ENCODE results near the gene JOSD2. TPM values are rescaled to one million over a fixed set of nuclear protein-coding genes. Genes with fewer than 3 reads are reported as not detected.

Gene JOSD2
- total RNA-seq, 1 experiment from 2014 or later, result 17.7 TPM

DNA sequence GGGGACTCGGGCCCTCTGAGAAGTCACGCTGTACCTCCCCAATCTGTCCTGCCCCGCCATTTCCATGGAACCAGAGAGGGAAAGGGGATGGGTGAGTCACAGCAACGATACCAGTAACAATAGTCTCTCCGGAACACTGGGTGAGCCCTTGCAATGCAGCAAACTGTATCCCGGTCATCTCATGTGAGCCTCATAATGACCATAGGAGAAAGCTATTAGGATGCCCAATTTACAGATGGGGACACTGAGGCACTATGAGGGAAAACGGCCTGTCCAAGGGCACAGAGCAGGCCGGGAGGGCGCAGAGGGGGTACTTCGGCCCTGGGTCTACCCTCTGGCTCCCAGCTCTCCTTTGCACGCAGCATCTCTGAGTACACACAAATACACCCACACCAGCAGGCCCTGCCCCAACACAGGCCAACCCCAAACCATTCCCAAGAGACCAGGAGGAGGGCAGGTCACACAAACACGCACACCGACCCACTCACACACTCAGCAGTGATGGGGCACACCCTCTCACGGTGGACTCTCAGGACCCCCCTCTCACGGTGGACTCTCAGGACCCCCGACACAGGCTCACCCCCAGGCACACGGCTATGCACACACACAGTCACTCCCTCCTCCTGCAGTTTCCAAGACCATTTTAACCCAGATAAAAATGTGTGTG lies 39.1 kb upstream of the JOSD2 start:
- Histone ChIP-seq H3K36me3 (no peaks in the 10 kb centered on the region), H3K4me1 (no peaks in the 10 kb centered on the region), H3K9me3 (replicated peaks) (no peaks in the 10 kb centered on the region), H3K27me3 (peaks cover 43% of the 10 kb centered on the region), H3K27ac (no peak overlapping the region), H3K4me3 (no peak overlapping the region)
- DNase-seq, result no peak

DNA sequence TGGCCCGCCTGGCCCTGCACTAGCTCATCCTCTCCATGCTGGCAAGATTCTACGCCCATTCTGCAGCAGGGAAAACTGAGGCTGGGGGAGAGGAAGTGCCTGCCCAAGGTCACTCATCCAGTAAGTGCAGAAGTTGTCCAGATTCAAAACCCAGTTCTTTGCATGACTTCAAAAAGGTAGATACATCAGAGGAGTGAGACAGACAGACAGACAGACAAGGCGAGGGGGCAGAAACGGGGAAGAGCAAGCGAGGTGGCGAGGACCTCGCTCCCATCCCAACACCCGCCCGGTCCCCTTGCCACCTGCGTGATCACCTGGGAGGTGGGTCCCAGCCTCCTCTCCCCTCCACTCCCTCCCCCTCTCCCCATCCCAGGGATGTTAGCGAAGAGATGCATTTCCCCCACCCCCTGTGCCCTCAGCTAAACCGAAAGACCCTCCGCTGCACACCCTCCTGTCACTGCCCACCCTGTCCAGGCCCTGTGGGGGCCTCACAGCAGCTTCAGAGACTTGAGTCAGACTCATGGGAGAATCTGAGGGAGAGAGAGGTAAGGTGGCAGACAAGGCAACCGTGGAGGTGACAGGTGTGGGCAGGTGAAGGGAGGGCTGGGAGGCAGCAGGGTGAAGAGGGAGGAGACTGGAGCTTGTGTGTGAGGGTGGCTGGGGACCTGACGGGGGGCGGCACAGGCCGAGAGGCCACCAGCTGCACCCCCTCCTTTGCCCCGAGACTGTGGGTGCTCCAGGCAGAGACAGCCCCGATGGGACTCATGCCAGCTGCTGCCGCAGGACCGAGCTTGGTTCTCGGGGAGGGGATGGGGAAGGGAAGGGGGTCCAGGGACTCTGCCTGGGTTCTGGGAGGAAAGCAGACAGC lies 38.3 kb upstream of the JOSD2 start:
- H3K4me3 ChIP-seq, result no peak overlapping the region
- H3K9me3 ChIP-seq (replicated peaks), result no peaks in the 10 kb centered on the region
- H3K27me3 ChIP-seq, result peaks cover 38% of the 10 kb centered on the region
- H3K4me1 ChIP-seq, result no peaks in the 10 kb centered on the region
- no peaks in the 10 kb centered on the region for H3K36me3 ChIP-seq
- no peak for DNase-seq
- H3K27ac ChIP-seq, result no peak overlapping the region

DNA sequence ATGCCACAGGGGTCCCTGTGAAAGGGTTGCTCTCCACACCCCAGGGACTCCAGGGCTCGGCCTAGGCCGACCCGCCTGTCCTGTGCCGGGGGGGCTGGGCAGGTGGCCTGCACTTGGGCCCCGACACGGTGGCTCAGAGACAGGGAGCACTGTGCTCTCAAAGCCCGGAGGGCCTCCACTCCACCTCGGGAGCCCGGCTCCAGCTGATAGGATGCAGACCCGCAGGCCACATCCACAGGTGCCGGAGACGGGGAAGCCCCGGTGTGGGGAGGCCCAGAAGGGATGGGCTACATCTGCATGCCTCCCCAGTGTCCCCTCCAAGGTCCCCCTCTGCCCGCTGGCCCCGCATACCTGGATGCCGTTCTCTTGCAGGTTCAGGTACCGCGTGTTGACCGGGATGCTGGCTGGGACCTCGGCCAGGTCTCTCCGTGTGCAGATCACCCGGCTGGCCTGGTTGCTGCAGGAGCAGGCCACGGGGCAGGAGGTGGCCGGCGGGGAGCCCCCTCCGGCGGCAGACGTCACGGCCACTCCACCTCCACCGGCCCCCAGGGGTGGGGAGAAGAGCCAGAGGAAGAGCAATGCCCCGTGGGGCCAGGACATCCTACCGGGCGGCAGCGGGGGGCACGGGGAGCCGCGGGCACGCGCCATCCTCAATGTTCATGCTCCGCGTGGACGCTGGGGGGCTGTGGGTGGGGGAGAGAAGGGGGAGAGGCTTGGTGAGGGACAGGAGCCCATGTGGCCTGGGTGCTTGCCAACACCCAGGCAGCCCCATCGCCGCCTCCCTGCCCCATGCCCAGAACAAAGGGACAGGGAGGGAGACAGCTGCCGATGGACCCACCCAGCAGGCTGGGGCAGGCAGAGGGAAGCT lies 37.4 kb upstream of the JOSD2 start:
- H3K36me3 ChIP-seq, result no peaks in the 10 kb centered on the region
- H3K4me3 ChIP-seq, result no peak overlapping the region
- DNase-seq, result peak; percentile 38 to 40
- H3K27ac ChIP-seq, result no peak overlapping the region
- H3K9me3 ChIP-seq (replicated peaks), result no peaks in the 10 kb centered on the region
- H3K4me1 ChIP-seq, result no peaks in the 10 kb centered on the region
- H3K27me3 ChIP-seq, result peaks cover 38% of the 10 kb centered on the region

DNA sequence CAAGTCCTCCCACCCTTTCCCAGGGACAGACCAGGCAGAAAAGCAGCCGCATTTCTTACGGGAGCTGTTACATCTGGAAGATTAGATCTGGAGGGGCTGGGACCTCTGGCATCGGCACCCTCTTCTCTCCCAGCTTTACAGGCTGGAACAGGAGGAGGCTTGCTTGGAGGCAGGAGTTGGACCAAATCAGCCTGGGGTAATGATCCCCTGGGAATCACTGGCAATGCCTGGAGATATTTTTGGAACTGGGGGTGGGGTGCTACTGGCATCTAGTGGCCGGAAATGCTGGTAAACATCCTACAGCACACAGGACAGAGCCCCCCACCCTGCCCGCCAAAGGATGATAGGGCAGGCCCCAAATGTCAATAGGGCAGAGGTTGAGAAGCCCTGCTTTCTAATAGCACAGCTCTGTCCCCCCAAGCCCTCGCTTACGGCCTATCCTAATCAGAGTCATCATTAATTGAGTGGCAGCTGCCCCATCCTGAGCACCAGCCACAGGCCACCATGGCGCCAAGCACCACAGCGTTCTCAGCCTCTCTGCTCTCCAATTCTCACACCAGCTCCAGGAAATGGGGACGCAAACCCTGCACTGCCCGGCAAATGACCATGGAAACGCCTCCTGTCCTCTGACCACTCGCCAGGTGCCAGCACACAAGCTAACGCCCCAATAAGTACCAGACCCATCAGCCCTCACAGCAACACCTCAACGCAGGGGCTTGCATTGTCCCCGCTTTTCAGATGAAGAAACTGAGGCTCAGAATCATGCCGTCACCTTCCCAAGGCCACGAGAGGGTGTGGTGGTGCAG lies 36.6 kb upstream of the JOSD2 start:
- Histone ChIP-seq H3K36me3 (no peaks in the 10 kb centered on the region), H3K27me3 (peaks cover 38% of the 10 kb centered on the region), H3K9me3 (replicated peaks) (no peaks in the 10 kb centered on the region), H3K27ac (no peak overlapping the region), H3K4me3 (no peak overlapping the region), H3K4me1 (no peaks in the 10 kb centered on the region)
- peak; percentile 37 to 57 for DNase-seq

DNA sequence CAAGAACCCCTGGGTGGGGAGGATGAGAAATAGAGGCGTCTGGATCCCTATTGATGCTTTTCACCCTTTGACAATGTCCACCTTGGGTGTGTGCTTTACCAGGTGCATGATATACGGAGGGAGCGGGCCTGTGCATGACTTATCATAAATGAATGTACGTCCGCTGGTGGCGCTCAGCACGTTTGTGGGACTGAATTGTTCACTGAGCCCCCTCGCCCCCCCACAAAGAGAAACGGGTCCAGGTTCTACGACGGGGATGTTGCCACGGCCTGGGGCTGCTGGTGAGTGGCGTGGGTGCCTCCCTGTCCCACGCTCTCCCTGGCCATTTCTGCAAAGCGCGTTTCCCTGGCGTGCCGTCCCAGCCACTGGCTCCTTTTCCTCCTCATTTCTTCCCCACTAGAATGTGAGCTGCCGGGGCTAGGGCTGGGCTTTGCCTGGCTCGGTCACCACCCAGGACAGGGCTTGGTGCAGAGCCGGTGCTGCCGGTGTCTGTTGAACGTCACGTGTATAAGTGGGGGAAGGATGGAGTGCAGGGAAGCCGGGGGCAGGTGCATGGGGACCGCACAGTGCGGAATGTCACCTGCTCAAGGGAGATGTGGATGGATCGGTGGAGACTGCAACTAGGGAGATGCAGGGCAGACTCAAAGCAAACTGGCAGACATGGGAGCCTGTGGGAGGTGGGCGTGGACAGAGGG lies 35.7 kb upstream of the JOSD2 start:
- DNase-seq, result no peak
- no peaks in the 10 kb centered on the region for H3K9me3 ChIP-seq (replicated peaks)
- H3K4me3 ChIP-seq, result no peak overlapping the region
- no peak overlapping the region for H3K27ac ChIP-seq
- no peaks in the 10 kb centered on the region for H3K4me1 ChIP-seq
- H3K36me3 ChIP-seq, result no peaks in the 10 kb centered on the region
- peaks cover 43% of the 10 kb centered on the region for H3K27me3 ChIP-seq

DNA sequence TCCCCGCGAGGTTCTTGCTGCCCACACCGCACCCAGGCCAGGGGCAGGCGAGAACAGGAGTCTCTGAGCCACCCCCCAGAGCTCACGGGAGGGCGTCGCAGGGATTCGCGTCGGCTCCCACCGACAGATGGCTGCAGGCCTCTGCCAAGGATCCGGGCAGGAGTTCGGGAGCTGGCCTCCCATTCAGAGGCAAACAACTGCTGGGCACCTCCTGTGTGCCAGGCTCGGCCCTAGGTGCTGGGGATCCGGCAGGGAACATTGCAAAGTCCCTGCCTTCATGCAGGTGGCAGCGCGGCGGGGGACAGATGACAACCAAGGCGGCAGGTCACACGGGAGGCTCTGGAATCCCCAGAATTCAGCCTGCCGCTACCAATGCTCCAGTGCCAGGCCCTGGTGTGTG lies 32.0 kb upstream of the JOSD2 start:
- Histone ChIP-seq H3K9me3 (replicated peaks) (no peaks in the 10 kb centered on the region), H3K27me3 (peaks cover 21% of the 10 kb centered on the region), H3K4me1 (no peaks in the 10 kb centered on the region), H3K27ac (no peak overlapping the region), H3K36me3 (no peaks in the 10 kb centered on the region), H3K4me3 (no peak overlapping the region)
- no peak for DNase-seq

DNA sequence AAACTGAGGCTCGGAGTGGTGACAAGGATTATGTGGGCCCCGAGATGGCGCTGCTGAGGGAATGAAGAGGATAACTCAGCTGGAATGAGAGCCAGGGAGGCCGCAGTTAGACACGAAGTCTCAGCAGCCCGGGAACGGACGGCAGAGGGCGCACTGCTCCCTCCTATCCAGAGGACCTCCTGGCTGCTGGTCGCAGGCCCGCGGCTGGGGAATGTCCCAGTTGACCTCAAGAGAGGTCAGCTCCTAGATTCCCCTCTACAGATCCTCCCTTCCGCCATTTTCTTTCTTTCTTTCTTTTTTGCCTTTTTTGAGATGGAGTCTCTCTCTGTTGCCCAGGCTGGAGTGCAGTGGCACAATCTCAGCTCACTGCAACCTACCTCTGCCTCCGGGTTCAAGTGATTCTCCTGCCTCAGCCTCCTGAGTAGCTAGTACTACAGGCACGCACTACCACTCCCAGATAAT lies 26.8 kb upstream of the JOSD2 start:
- H3K4me3 ChIP-seq, result no peak overlapping the region
- no peak overlapping the region; the same call in 1 of the 2 replicates for H3K27ac ChIP-seq
- peaks cover 6% of the 10 kb centered on the region; the same call in 1 of the 2 replicates for H3K9me3 ChIP-seq (replicated peaks)
- DNase-seq, result peak; percentile 93 to 96
- H3K27me3 ChIP-seq, result peaks cover 8% of the 10 kb centered on the region
- peaks cover 5% of the 10 kb centered on the region; the same call in 1 of the 2 replicates for H3K4me1 ChIP-seq
- no peaks in the 10 kb centered on the region for H3K36me3 ChIP-seq

DNA sequence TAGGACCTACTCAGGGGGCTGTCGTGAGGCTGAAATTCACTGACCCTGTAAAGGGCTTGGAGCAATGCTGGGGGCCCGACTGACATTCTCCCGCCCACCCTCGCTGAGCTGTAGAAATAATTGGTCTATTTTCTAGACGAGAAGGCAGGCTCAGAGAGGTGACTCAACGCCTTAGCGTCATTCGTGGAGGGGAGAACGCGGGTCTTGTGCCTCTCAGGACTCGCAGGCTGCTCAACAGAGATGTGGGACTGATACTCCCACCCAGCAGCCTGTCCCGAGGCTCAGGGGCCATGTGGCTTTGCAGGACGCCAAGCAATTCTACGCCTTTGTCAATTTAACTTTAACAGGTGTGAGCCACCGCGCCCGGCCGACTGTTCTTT lies 26.3 kb upstream of the JOSD2 start:
- peak in 1 of 2 experiments; percentile 71 for DNase-seq
- peaks cover 8% of the 10 kb centered on the region for H3K27me3 ChIP-seq
- no peaks in the 10 kb centered on the region for H3K36me3 ChIP-seq
- H3K4me1 ChIP-seq, result peaks cover 5% of the 10 kb centered on the region; the same call in 1 of the 2 replicates
- H3K4me3 ChIP-seq, result no peak overlapping the region
- peak overlapping the region; percentile 12; the same call in 1 of the 2 replicates for H3K27ac ChIP-seq
- H3K9me3 ChIP-seq (replicated peaks), result peaks cover 8% of the 10 kb centered on the region; the same call in 1 of the 2 replicates

DNA sequence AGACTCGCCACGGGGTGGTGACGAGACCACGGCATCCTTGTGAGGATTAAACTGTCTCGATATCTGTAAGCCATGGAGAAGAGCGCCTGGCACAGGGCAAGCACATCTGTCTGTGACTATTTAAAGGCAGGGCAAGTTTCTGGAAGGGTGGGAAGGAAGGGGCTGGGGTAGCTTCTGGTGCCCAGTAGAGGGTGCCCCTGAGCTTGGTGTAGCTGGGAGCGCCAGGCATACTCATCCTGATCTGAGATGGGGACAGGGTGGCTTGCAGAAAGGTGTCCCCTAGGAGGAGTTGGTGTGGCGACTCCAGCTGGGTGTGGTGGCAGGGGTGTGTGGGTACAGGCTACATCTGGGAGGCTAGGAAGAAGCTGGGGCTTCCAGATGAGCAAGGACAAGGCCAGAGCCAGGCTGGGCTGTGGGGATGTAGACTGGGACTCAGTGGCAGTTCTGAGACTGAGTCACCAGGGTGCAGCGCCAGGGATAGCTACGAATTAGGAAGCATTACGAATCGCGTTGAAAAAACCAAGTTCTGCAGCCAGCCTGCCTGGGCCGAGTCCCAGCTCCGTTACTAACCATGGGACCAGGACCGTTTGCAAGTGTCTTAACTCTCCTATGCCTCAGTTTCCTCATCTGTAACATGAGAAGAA lies 25.8 kb upstream of the JOSD2 start:
- Histone ChIP-seq H3K9me3 (replicated peaks) (peaks cover 8% of the 10 kb centered on the region; the same call in 1 of the 2 replicates), H3K27me3 (peaks cover 4% of the 10 kb centered on the region), H3K27ac (peak overlapping the region; percentile 12; the same call in 1 of the 2 replicates), H3K36me3 (no peaks in the 10 kb centered on the region), H3K4me3 (no peak overlapping the region), H3K4me1 (peaks cover 5% of the 10 kb centered on the region; the same call in 1 of the 2 replicates)
- DNase-seq, result no peak

DNA sequence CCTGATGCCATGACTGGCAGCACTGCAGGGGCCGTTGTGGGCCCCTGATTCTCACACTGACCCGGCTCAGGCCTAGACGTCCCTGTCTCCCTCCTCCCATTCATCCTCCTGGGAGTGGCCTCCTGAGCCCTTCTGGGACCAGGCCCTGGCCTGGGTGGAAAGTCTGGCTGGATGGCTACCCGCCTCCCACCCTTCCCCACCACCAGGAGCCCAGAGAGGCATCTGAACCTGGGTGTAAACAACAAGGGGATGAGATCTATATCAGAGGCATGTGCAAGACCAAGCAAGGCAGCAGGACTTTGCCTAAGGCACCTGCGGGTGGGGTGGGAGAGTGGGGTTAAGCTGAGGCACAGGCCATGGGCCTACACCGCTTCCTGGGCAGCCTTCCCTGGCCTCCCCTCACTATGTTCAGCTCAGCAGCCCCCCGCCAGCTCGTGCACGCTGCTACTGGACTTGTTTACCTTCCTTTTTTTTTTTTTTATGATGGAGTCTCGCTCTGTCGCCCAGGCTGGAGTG lies 24.7 kb upstream of the JOSD2 start:
- Histone ChIP-seq H3K36me3 (no peaks in the 10 kb centered on the region), H3K9me3 (replicated peaks) (peaks cover 8% of the 10 kb centered on the region; the same call in 1 of the 2 replicates), H3K27me3 (no peaks in the 10 kb centered on the region), H3K27ac (no peak overlapping the region), H3K4me3 (no peak overlapping the region), H3K4me1 (peaks cover 5% of the 10 kb centered on the region; the same call in 1 of the 2 replicates)
- DNase-seq, result no peak

DNA sequence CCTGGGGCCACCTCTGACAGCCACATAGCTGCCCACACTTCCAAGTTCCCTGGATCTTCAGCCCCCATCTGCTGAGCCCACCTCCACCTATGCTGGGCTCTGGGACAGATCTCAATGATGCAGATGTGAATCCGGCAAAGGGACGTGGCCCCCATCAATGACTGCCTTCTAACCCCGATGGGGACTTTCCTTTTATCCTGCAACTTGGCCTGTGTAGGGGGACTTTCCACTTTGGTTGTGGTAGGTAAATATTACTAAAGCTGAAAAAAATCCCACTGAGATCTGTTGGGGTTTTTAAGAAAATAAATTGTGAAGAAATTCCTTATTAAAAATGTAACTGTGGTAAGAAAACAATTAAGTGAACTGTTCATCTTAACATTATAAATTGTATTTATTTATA lies 23.5 kb upstream of the JOSD2 start:
- no peak overlapping the region for H3K27ac ChIP-seq
- H3K36me3 ChIP-seq, result no peaks in the 10 kb centered on the region
- H3K9me3 ChIP-seq (replicated peaks), result peaks cover 8% of the 10 kb centered on the region; the same call in 1 of the 2 replicates
- H3K4me3 ChIP-seq, result no peak overlapping the region
- no peak for DNase-seq
- H3K27me3 ChIP-seq, result no peaks in the 10 kb centered on the region
- H3K4me1 ChIP-seq, result peaks cover 10% of the 10 kb centered on the region; the same call in 1 of the 2 replicates

DNA sequence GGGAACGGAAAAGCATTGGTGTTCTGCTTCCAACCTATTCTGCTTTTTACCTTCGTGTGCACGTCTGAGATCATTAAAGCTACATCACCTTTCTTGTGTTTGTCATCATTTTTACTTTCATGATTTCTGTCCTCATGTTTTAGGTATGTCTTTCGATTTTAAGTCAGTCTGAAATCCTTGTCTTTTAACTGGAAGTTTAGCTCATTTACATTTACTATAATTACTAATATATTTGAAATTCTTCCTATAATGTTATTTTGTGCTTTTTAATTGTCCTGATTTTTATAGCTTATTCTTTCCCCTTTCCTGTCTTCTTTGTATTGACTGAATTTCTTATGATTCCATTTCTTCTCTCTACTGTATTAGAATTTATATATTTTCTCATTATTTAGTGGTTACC lies 22.0 kb upstream of the JOSD2 start:
- H3K4me3 ChIP-seq, result no peak overlapping the region
- H3K27ac ChIP-seq, result no peak overlapping the region
- peaks cover 14% of the 10 kb centered on the region; the same call in 1 of the 2 replicates for H3K4me1 ChIP-seq
- no peaks in the 10 kb centered on the region for H3K36me3 ChIP-seq
- H3K27me3 ChIP-seq, result no peaks in the 10 kb centered on the region
- DNase-seq, result no peak
- peaks cover 8% of the 10 kb centered on the region; the same call in 1 of the 2 replicates for H3K9me3 ChIP-seq (replicated peaks)

All from SJCRH30 (cell line).